ENCODE results near the gene NPHP1.
"Not testable (repeated sequence)": the region's sequence is repeated elsewhere in the genome, so short reads cannot be mapped to it uniquely, and the experiment has no call there.

NPHP1 gene

GRCh38 chr2:110103061-110103961 is 101.5 kb downstream of the NPHP1 start:
- DNase-seq (ENCODE audit: low spot score): no peak

- no peak for DNase-seq (ENCODE audit: low spot score)
These were observed 102.7 kb downstream of the NPHP1 start for GRCh38 chr2:110101901-110102803.

GRCh38 chr2:110101280-110101844 is 103.5 kb downstream of the NPHP1 start:
- DNase-seq (ENCODE audit: low spot score): no peak

- not testable (repeated sequence) for DNase-seq (ENCODE audit: low spot score)
These were observed 103.9 kb downstream of the NPHP1 start for GRCh38 chr2:110100880-110101279.

DNA sequence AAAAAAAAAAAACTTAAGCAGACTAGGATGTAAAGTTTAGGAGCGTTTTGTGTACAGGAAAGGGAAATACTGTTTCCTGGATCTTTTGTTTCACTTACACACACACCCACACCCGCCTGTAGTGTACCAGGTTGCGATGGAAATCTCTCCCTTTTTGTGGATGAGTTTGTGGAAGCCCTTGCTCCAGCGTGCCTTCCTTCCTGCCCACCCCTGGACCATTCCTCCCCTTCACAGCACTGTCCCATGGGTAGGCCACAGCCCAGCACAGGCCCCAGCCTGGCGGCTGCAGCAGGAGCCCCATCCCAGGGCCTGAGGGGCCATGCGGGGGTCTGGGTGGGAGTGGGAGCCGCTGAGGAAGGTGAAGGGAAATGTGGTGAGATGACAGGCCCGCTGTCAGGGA is 104.3 kb downstream of the NPHP1 start:
- DNase-seq (ENCODE audit: low spot score): no peak

DNA sequence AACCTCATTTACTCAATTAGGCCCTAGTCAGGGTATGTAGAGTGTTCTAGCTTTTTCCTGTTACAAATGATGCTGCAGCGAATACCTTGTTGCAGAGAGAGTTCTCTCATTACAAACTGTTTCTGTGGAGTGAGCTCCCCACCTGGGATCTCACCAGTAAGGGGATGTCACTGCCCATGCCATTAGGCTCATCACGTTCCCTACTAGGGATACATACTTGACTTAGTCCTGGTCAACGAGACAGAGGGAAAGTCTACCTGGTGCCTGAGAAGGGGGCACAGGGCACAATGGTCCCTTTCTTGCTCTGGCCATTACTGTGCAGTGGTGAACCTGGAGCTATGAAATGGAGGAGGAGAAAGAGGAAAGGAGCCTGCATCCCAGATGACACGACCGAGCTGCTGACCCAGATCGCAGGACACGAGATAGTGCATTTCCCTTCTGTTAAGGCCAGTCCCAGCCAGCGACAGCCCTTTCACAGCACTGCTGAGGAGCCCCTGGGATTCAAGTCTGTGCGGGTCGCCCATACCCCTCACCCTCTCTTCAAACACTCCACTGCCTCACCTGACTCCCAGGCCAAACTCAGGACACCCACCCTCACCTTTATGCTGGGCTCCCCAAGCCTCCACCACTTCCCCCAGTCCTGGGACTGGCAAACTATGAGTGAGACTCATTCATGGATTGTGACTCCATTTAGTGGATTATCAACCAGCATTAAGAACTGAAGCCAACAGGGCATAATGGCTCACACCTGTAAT is 105.2 kb downstream of the NPHP1 start:
- no peak for DNase-seq (ENCODE audit: low spot score)

- no peak for DNase-seq (ENCODE audit: low spot score)
These were observed 105.8 kb downstream of the NPHP1 start for GRCh38 chr2:110099038-110099425.

GRCh38 chr2:110097506-110098220 is 107.2 kb downstream of the NPHP1 start:
- DNase-seq (ENCODE audit: low spot score): no peak

GRCh38 chr2:110095994-110096633 is 108.7 kb downstream of the NPHP1 start:
- no peak for DNase-seq (ENCODE audit: low spot score)

DNA sequence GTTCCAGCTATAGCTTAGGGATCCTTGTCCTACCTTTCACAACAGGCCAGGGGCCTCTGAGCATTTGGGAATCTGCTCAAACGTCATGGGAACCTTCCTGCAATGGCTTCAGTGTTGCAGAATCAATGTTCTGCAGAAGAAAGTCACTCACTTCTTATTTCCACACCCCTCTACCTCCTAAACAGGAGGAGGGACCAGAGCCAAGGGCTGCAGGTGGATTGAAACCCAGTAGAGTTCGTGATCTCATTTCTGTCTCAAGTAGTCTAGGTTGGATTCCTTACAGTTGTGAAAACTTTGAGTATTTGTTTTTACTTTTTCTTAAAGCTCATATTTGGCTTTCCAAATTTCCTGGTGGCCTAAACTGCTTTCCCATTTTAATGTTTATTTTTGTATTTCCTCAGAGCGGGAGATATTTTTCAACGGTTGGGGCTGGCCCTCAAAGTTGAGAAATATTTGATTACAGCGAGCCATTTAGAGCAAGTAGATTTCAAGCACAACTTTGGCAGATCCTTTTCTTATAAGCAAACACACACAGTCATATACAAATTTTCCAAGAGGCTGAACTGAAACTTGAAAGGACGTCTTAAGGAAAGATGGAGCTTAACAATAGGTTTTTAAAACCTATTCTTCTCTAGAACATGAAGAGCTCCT is 109.8 kb downstream of the NPHP1 start:
- not testable (repeated sequence) for DNase-seq (ENCODE audit: low spot score)

DNA sequence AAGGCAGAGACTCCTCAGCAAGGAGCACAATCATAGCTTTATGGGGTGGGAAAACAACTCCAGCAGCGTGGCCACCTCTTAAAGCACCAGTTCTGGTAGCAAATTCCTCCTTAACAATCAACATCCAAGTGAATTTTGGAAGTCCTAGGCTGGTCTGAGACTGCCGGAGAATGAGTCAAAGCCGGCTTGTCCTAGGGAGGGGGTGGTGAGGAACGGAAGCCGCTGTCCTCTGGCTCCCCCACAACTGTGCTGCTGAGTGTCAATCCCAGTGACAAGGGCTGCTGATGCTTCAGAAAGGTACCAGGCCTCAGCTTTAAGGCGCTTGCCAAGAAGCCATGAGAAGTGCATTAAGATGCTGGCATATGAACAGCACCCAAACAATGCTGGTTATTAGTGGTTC is 110.9 kb downstream of the NPHP1 start:
- not testable (repeated sequence) for DNase-seq (ENCODE audit: low spot score)

DNA sequence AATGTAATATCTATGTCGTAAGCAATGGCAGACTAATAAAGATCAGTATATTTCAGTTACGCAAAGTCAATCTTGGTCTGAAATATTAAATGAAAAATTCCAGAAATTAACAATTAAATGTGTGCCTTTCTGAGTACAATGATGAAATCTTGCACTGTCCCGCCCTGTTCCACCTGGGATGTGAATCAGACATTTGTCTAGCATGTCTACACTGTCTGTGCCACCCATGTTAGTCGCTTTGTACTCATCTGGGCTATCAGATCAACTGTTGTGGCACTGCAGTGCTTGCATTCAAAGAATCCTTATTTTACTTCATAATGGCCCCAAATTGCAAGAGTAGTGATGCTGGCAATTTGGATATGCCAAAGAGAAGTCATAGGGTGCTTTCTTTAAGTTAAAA is 114.6 kb downstream of the NPHP1 start:
- not testable (repeated sequence) for DNase-seq (ENCODE audit: low spot score)

DNA sequence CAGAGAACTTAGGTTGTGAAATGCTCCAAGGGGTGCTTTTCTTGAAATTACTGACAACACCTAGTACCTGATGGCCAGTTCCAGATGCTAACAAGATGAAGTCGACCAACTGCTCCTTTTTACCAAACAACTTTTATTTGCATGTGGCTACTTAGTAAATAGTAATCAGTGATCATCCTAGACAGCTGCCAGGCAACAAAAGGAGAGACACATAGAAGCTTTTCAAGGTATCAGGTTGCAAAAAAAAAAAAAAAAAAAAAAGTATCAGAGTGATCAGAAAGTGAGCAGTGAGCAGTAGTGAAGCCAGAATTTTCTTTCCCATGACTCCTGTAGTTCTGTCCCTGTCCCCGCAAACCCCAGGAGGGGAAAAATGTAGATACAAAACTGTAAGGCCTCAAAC is 121.1 kb downstream of the NPHP1 start:
- DNase-seq (ENCODE audit: low spot score): not testable (repeated sequence)

- DNase-seq (ENCODE audit: low spot score): not testable (repeated sequence)
These were observed 121.7 kb downstream of the NPHP1 start for GRCh38 chr2:110083162-110083561.

GRCh38 chr2:110078104-110078503 is 126.7 kb downstream of the NPHP1 start:
- DNase-seq (ENCODE audit: low spot score): not testable (repeated sequence)

GRCh38 chr2:110075896-110076295 is 128.9 kb downstream of the NPHP1 start:
- not testable (repeated sequence) for DNase-seq (ENCODE audit: low spot score)

All from NAMALWA (cell line).